ENCODE data around the gene P2RY12.

DNA sequence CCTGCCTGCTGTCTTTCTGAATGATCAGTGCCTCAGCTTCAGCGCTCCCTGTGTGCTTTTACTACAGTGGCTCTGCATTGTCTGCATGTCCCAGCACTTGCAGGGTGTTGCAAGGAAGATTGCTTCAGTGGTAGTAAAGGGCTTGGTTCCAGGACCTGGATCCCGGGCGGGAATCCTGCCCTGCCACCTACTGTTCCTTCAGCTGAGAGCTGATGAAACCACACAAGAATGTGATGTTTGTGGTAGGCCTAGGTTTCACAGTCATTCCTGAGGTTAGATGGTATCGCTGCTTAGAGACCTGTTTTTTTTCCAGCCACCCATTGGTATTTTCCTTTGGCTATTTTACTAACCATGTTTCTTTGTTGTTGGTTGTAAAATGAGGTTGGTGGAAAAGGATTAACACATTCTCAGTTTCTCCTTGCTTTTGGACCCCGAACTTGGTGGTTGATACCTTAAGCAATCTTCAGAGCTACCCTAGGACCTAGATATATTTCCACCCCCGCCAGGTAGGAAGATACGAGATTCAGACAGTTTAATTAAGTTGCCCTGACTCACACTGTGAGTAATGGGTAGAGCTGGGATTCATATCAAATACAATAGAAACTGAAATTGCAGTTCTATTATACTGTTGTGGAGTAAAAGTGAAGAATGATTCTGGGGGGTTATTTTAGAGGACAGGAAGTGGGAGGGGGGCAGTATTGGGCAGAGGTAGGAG, 79.3 kb downstream of the P2RY12 start:
- TF ChIP-seq, protein P1, sequence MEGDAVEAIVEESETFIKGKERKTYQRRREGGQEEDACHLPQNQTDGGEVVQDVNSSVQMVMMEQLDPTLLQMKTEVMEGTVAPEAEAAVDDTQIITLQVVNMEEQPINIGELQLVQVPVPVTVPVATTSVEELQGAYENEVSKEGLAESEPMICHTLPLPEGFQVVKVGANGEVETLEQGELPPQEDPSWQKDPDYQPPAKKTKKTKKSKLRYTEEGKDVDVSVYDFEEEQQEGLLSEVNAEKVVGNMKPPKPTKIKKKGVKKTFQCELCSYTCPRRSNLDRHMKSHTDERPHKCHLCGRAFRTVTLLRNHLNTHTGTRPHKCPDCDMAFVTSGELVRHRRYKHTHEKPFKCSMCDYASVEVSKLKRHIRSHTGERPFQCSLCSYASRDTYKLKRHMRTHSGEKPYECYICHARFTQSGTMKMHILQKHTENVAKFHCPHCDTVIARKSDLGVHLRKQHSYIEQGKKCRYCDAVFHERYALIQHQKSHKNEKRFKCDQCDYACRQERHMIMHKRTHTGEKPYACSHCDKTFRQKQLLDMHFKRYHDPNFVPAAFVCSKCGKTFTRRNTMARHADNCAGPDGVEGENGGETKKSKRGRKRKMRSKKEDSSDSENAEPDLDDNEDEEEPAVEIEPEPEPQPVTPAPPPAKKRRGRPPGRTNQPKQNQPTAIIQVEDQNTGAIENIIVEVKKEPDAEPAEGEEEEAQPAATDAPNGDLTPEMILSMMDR (IDR thresholded peaks at IDR 0.05; ENCODE audit: extremely low read depth in 1 of 2, insufficient read depth in 1 of 2, low read depth in 1 of 2, low read length in 2 of 2): no peak
- no peak for TF ChIP-seq POLR2A (IDR thresholded peaks at IDR 0.05; ENCODE audit: low read depth, low read length)
